Hematopoietic multipotent progenitor cell treated with erythropoietin and hydrocortisone succinate and interleukin-3 and kit ligand, for 17 days (in vitro differentiated cells): ENCODE measurements around the gene KAZN.

Source experiments
- DNase-seq: peaks from one replicate; pipeline ENCODE4 v3.0.0-alpha.2; 2015; ENCODE audit warnings: low spot score

KAZN gene

DNA sequence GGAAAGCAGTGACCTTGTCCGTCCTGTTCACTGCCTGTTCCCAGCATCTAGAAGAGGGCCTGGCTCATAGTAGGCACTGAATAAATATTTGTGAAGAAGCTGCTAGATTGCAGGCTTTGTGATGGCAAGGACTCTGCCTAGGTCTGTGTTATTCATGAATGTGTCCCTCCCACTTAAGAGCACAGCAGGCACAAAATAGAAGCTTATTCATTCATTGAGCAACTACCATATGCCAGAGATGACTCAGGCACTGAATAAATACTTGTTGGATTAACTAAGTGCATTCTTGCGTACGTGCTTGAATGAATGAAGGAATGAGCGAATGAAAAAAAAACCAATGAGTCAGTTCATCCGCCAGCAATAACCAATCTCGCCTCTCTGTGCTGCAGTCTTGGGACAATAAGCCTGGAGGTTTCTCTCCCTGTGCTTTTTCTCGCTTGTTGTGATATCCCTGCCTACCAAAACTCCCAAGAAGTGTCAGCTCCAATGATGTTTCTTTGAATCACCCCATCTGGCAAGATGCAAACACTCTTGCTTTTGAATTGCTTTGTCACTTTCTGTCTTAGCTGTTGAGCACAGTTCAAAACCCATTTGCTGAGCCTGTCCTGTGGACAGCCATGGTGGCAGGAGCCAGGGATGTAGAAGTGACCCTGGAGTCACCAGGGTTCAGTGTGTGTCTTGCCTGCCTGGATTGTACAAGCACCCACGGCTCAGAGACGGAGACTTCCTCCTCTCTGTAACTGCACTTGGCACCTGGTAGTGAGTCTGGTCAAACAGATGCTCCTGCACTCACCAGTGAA is 143.9 kb downstream of the KAZN start:
- no peak for DNase-seq

DNA sequence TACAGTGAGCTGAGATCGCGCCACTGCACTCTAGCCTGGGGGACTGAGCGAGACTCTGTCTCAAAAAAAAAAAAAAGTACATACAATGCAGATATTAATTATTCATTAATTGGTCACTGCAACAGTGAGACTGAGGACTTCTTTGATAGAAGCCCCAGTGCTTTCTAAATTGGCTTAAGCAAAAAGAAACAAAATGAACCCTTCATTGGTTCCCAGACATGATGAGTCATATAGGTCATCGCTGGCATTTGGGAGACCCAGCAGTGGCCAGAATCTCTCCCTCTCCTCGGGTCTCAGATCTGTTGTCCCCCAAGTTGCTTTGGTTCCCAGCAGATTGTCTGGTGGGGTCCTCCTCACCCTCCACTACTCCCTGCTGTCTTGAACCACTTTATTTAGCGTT is 144.9 kb downstream of the KAZN start:
- no peak for DNase-seq

DNA sequence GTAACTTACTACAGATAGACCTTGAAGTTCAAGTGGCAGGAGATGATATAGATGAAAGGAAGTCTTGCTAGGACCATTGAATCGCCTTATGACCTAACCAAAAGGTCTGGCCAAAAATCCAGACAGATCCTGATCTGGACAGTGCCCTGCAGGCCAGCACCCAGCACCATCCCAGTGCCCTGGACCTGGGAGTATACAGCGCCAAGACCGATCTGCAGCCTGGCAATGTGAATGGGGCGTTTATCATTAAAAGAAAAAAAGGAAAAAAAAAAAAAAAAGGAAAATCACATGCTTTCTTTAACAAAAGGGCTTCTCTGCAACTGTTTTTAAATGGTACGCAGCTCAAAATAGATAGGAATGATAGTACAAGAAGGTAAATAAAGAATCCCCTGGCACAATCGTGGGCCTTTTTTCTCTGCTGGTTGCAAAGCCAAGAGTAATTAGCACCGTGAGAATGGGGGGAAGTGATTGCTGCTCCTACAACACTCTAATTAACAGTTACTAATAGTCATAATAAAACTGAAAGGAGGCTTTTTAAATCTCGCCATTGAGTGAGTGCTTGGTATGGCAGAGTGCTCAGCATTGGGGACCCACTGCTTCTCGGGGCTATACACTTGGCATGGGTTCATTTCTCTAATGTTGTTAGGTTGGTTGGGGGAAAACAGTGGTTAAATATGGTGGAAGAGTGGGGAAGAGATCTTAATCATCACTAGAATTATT is 146.7 kb downstream of the KAZN start:
- no peak for DNase-seq

DNA sequence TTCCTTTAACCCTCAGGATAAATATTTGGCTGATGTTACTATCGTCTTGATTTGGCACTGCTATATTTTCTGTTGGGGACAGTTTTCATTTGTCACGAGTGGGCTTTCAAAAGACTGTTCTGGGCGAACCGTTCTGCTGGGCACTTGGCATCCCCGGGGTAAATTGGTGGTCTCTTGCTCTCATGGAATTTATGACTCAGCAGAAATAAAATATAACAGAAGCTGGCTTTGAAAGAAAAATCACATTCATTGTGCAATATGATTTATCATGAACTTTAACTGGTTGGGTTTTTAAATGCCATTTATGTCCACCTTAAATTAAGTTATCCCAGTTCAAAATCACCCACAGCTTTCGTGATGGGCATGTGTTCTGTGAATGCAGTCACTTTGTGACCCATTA is 147.3 kb downstream of the KAZN start:
- no peak for DNase-seq

DNA sequence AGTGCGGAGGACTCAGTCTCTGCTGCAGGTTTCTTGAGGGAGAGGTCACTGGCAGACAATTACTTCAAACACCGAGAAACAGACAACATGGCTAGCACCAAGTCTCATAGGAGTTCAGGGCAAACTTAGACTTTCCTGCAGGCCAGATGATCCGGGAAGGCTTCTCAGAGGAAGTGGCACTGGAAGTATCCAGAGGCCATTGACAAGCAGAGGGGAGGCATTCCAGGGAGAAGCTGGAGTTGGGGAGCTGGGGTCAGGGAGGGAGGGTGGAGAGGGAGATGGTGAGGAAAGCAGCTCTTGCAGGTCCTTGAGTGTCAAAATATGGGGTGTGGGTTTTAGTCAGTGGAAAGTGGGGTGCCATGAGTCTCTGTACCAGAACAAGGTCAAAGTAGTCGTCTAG is 147.9 kb downstream of the KAZN start:
- no peak for DNase-seq

- no peak for DNase-seq
Measured at GRCh38 chr1:14748151-14748550, 149.7 kb downstream of the KAZN start.

- no peak for DNase-seq
Measured at GRCh38 chr1:14748977-14749376, 150.5 kb downstream of the KAZN start.

DNA sequence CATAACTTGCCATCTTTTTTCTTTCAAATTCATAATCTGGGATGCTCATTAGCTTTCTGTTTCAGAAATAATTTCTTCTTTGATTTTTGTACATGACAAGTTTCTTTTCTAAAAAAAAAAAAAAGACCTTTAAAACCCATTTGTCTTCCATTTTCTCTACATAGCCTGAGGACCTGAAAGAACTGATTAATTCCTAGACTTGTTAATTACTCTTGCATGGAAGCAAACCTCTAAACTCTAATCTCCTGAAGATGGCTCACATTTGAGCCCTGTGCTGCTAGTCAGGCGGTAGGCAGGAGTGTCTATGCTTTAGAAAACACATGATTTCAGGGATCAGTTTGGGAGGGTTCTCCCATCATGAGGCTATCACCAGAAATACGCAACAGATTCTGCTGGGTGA is 152.0 kb downstream of the KAZN start:
- DNase-seq = no peak

GRCh38 chr1:14755518-14756252 is 157.2 kb downstream of the KAZN start:
- no peak for DNase-seq

DNA sequence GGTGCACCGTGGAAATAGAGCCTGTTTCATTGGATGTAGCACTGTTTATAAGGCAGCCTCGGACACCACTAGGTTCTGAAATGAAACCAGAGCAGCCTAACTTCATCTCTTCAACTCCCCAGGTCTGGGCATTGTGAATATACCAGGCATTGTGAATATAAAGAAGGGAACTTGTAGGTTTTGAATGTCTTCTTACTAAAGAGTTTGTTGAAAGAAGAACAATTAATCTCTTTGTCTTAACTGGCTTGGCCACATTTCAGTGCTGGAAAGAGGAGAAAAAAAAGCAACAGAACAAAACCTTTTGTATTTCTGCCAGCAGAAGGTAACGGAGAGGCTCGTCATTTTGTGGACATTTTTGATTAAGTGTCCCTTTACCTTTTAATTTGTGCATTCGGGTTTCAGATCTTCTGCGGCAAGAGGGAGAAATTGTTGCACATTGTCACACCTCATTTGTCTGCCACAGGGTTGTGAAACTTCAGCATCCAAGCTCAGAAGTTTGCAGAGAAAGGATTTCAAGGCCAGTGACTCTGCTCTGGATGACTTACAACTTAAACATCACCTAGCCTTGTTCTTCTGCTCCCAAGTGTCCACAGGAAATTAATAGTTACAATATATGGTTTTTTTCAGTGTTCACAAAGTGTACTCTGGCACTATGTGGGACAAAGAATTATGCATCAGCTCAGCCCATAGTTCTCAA is 158.3 kb downstream of the KAZN start:
- DNase-seq = no peak

DNA sequence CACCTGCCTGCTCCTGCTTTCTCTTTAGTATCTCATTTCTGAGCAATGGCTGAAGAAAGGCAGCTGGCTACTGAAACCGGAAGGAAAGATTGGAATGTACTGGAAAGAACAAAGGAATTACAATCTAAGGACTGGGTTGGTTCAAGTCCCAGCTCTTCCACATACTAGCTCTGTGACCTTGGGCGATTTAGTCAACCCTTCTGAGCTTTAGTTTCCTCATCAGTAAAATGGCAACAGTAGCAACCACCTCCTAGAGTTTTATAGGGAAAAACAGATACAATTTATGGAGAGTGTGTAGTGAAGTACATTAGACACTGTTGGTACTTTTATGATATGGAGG is 158.8 kb downstream of the KAZN start:
- no peak for DNase-seq

- no peak for DNase-seq
Measured at GRCh38 chr1:14759042-14759818, 160.7 kb downstream of the KAZN start.

DNA sequence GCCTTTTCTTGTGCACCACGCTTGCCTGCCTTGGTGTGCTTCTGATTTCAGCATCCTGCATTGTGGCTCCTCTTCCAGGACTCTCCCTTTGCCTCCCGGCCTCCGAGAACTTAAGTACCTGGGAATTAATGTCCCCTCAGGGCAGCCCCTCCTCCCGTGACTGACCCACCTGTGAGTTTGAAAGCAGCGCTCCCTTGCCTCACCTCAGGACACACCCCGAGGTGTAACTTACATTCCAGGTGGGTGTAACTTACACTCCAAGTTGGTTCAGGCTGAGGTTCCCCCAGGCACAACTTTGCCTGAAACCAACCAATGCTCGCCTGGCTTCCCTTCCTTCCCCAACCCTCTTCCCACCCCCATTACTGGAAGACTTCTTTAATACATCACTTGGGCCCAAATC is 161.4 kb downstream of the KAZN start:
- no peak for DNase-seq

DNA sequence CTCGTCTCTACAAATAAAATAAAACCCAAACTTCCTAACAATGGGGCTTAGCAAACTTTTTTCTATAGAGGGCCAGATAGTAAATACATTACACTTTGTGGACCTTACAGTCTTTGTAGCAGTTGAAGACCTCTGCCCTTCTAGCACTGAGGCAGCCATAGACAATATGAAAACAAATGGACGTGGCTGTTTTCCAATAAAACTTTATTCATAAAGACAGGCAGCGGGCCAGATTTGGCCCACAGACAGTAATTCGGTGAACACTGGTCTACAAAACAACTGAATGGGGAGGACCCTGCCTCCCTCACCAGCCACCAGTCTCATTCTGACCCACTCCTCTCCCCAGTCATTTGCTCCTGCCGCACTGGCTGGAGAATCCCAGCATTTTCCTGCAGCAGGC is 162.3 kb downstream of the KAZN start:
- DNase-seq = no peak

GRCh38 chr1:14761291-14762153 is 163.0 kb downstream of the KAZN start:
- DNase-seq = no peak

DNA sequence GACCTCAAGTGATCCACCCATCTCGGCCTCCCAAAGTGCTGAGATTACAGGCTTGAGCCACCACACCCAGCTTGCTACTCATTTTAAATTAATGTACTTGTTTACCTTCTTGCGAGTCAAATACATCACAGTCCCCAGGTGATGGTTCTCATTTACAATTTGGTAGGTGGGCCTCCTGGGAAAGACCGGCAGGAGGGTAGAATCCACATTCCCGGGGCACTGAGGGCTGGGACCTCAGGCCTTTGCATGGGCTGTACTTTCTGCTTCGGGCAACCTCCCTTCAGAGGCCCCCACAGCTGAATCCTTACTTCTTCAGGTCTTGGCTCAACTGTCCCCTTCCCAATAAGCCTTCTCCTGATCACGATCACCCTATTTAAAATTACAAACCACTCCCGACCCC is 165.5 kb downstream of the KAZN start:
- no peak for DNase-seq

DNA sequence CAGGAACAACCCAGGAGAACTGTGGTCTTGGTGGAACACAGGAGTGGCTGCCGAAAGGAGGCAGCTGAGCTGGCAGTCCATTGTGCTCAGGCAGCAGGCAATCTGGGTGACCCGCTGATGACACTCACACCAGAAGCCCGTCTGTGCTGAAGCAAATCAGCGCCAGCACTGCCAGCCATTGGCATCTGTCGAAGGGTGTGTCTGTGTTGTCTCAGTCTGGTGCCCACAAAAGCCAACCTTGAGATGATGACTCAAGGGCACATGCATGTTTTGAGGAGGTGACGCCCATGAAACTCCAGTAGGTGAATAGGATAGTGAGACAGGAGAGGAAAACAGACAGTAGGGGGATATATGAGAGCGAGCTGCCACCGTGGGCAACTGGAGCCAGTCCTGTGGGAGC is 167.3 kb downstream of the KAZN start:
- no peak for DNase-seq

DNA sequence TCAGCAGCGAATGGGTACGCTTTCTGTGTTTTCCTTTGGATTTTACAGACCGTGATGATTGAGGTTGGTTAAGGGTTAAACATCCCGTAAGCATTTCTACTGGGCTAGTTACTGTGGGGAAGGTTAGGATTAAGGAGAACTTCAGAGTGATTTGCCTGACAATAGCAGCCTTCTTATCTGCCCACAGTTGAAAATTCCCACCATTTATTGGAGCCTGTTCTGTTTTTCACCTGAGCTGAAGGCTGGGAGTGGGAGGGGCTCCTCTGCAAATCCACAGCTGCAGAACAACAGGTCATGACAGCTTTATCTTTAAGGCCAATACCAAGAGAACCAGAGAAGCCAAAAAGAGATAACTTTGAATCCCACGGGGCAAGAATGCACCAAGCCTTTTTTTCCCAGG is 168.6 kb downstream of the KAZN start:
- no peak for DNase-seq

DNA sequence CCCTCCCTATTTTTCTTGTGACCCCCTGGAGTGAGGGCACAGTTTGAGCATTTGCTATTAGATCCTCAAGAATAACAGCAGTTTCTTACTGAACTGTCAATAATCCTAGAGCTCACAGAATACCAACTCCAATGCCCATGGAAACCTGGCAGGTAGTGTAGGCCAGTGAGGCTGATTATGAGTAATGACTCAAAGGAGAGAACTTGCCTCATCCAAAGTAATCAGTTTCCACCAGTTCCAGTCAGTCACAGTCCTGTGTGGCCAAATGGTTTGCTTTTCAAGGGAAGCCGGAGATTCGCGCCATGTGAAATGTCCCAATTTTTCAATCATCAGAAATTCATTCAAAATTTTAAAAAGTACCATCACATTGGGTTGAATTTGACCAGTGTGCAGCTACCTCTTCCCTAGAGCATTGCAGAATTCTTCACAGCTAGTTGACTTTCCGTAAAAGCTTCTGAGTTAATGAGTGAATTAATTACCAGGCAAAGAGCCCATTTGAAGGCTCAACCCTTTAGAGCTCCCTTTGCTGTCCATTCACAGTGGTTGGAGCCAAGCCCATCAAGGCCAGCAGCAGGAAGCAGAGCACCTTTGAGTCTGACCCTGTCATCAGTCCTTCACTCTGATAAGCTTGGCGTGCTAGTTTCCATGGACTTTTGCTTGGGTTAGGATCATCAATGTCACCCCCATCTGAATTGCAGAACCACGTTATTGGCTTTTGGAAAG is 170.3 kb downstream of the KAZN start:
- DNase-seq = no peak
